ENCODE measurements around the gene UST. TPM values are rescaled to one million over a fixed set of nuclear protein-coding genes. Genes with fewer than 3 reads are reported as not detected.

The UST gene
- polyA plus RNA-seq, 1 donor (not counting 4 experiments of a cell fraction or from before 2014, with no cell fraction given): 6.1 TPM

- Histone ChIP-seq H3K79me2 (ENCODE audit: control insufficient read depth, insufficient read depth, low read length) (no peaks in the 10 kb centered on the region), H3K4me3 (ENCODE audit: control insufficient read depth in 2 of 3, extremely low read depth in 1 of 3, insufficient read depth in 2 of 3, low read depth in 1 of 3, low read length in 3 of 3) (no peak overlapping the region), H3K9me1 (ENCODE audit: control insufficient read depth, extremely low read depth, insufficient read depth, low read length) (no peaks in the 10 kb centered on the region), H2AFZ (ENCODE audit: control insufficient read depth, low read length) (no peak overlapping the region), H4K20me1 (ENCODE audit: control insufficient read depth, extremely low read depth, insufficient read depth, low read length) (no peaks in the 10 kb centered on the region), H3K9me3 (ENCODE audit: control insufficient read depth, low read depth, low read length) (no peaks in the 10 kb centered on the region), H3K4me1 (ENCODE audit: control insufficient read depth, extremely low read depth, insufficient read depth, low read length) (peaks cover 12% of the 10 kb centered on the region), H3K4me2 (ENCODE audit: control insufficient read depth, extremely low read depth, insufficient read depth, low read depth, low read length) (no peak overlapping the region), H3K27me3 (ENCODE audit: control insufficient read depth, extremely low read depth, insufficient read depth, low read length) (no peaks in the 10 kb centered on the region), H3K36me3 (ENCODE audit: control insufficient read depth in 2 of 2, extremely low read depth in 1 of 2, insufficient read depth in 2 of 2, low read length in 2 of 2) (no peaks in the 10 kb centered on the region), H3K9ac (ENCODE audit: control insufficient read depth, extremely low read depth, insufficient read depth, low read length) (no peak overlapping the region), H3K27ac (ENCODE audit: control insufficient read depth, insufficient read depth, low read length) (no peak overlapping the region)
- TF ChIP-seq, protein P1, sequence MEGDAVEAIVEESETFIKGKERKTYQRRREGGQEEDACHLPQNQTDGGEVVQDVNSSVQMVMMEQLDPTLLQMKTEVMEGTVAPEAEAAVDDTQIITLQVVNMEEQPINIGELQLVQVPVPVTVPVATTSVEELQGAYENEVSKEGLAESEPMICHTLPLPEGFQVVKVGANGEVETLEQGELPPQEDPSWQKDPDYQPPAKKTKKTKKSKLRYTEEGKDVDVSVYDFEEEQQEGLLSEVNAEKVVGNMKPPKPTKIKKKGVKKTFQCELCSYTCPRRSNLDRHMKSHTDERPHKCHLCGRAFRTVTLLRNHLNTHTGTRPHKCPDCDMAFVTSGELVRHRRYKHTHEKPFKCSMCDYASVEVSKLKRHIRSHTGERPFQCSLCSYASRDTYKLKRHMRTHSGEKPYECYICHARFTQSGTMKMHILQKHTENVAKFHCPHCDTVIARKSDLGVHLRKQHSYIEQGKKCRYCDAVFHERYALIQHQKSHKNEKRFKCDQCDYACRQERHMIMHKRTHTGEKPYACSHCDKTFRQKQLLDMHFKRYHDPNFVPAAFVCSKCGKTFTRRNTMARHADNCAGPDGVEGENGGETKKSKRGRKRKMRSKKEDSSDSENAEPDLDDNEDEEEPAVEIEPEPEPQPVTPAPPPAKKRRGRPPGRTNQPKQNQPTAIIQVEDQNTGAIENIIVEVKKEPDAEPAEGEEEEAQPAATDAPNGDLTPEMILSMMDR (optimal IDR thresholded peaks at IDR 0.05 in 1 of 3, IDR thresholded peaks at IDR 0.05 in 1 of 3, conservative IDR thresholded peaks at IDR 0.05 in 1 of 3; ENCODE audit: extremely low read depth in 1 of 3, insufficient read depth in 2 of 3, low read length in 3 of 3): no peak
- no peak for TF ChIP-seq EZH2 (IDR thresholded peaks at IDR 0.05; ENCODE audit: low read length)
- dilution Hi-C loops (cut with MboI; ENCODE audit: extremely low pct_ligation_motif_present, low sequenced_read_pairs): no loop called here
- no peak for FAIRE-seq
- no peak for DNase-seq (ENCODE audit: low read depth, low spot score)
These were observed 2.8 kb downstream of the UST start for GRCh38 chr6:148749674-148750073.

- no peak overlapping the region for H2AFZ ChIP-seq (ENCODE audit: control insufficient read depth, low read length)
- H3K4me3 ChIP-seq (ENCODE audit: control insufficient read depth in 2 of 3, extremely low read depth in 1 of 3, insufficient read depth in 2 of 3, low read depth in 1 of 3, low read length in 3 of 3): no peak overlapping the region
- DNase-seq (ENCODE audit: low read depth, low spot score): no peak
These were observed 4.3 kb downstream of the UST start for GRCh38 chr6:148750838-148751792.

More at GRCh38 chr6:148750838-148751792, 4.3 kb downstream of the UST start:
- Histone ChIP-seq H3K27ac (ENCODE audit: control insufficient read depth, insufficient read depth, low read length) (no peak overlapping the region), H3K9me1 (ENCODE audit: control insufficient read depth, extremely low read depth, insufficient read depth, low read length) (no peaks in the 10 kb centered on the region), H3K79me2 (ENCODE audit: control insufficient read depth, insufficient read depth, low read length) (no peaks in the 10 kb centered on the region), H3K9me3 (ENCODE audit: control insufficient read depth, low read depth, low read length) (no peaks in the 10 kb centered on the region), H3K9ac (ENCODE audit: control insufficient read depth, extremely low read depth, insufficient read depth, low read length) (no peak overlapping the region), H3K27me3 (ENCODE audit: control insufficient read depth, extremely low read depth, insufficient read depth, low read length) (no peaks in the 10 kb centered on the region), H3K4me1 (ENCODE audit: control insufficient read depth, extremely low read depth, insufficient read depth, low read length) (peaks cover 8% of the 10 kb centered on the region), H3K36me3 (ENCODE audit: control insufficient read depth in 2 of 2, extremely low read depth in 1 of 2, insufficient read depth in 2 of 2, low read length in 2 of 2) (no peaks in the 10 kb centered on the region), H3K4me2 (ENCODE audit: control insufficient read depth, extremely low read depth, insufficient read depth, low read depth, low read length) (no peak overlapping the region), H4K20me1 (ENCODE audit: control insufficient read depth, extremely low read depth, insufficient read depth, low read length) (no peaks in the 10 kb centered on the region)
- dilution Hi-C loops (cut with MboI; ENCODE audit: extremely low pct_ligation_motif_present, low sequenced_read_pairs): no loop called here
- TF ChIP-seq, protein P1 (optimal IDR thresholded peaks at IDR 0.05 in 1 of 3, IDR thresholded peaks at IDR 0.05 in 1 of 3, conservative IDR thresholded peaks at IDR 0.05 in 1 of 3; ENCODE audit: extremely low read depth in 1 of 3, insufficient read depth in 2 of 3, low read length in 3 of 3): no peak
- TF ChIP-seq EZH2 (IDR thresholded peaks at IDR 0.05; ENCODE audit: low read length): no peak
- FAIRE-seq: no peak
